ENCODE data around the gene ILKAP.

The ILKAP gene

GRCh38 chr2:238144262-238144661 lies 59.2 kb downstream of the ILKAP start:
- TF ChIP-seq SPI1 (IDR thresholded peaks at IDR 0.05; ENCODE audit: borderline replicate concordance, low read depth) (no peak), GABPA (IDR thresholded peaks at IDR 0.05; ENCODE audit: low read depth) (no peak), POLR2AphosphoS5 (IDR thresholded peaks at IDR 0.05; ENCODE audit: low read depth) (no peak)
- TF ChIP-seq, protein P1, sequence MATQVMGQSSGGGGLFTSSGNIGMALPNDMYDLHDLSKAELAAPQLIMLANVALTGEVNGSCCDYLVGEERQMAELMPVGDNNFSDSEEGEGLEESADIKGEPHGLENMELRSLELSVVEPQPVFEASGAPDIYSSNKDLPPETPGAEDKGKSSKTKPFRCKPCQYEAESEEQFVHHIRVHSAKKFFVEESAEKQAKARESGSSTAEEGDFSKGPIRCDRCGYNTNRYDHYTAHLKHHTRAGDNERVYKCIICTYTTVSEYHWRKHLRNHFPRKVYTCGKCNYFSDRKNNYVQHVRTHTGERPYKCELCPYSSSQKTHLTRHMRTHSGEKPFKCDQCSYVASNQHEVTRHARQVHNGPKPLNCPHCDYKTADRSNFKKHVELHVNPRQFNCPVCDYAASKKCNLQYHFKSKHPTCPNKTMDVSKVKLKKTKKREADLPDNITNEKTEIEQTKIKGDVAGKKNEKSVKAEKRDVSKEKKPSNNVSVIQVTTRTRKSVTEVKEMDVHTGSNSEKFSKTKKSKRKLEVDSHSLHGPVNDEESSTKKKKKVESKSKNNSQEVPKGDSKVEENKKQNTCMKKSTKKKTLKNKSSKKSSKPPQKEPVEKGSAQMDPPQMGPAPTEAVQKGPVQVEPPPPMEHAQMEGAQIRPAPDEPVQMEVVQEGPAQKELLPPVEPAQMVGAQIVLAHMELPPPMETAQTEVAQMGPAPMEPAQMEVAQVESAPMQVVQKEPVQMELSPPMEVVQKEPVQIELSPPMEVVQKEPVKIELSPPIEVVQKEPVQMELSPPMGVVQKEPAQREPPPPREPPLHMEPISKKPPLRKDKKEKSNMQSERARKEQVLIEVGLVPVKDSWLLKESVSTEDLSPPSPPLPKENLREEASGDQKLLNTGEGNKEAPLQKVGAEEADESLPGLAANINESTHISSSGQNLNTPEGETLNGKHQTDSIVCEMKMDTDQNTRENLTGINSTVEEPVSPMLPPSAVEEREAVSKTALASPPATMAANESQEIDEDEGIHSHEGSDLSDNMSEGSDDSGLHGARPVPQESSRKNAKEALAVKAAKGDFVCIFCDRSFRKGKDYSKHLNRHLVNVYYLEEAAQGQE (IDR thresholded peaks at IDR 0.05; ENCODE audit: insufficient replicate concordance, low read depth) = no peak
- TF ChIP-seq, protein P2, sequence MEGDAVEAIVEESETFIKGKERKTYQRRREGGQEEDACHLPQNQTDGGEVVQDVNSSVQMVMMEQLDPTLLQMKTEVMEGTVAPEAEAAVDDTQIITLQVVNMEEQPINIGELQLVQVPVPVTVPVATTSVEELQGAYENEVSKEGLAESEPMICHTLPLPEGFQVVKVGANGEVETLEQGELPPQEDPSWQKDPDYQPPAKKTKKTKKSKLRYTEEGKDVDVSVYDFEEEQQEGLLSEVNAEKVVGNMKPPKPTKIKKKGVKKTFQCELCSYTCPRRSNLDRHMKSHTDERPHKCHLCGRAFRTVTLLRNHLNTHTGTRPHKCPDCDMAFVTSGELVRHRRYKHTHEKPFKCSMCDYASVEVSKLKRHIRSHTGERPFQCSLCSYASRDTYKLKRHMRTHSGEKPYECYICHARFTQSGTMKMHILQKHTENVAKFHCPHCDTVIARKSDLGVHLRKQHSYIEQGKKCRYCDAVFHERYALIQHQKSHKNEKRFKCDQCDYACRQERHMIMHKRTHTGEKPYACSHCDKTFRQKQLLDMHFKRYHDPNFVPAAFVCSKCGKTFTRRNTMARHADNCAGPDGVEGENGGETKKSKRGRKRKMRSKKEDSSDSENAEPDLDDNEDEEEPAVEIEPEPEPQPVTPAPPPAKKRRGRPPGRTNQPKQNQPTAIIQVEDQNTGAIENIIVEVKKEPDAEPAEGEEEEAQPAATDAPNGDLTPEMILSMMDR (IDR thresholded peaks at IDR 0.05; ENCODE audit: insufficient read depth, low read length) = no peak
- DNase-seq (ENCODE audit: low read depth in 1 of 2, low spot score in 1 of 2) = no peak
- no peak overlapping the region for H3K4me3 ChIP-seq (replicated peaks; ENCODE audit: insufficient read depth, low read length)
- H3K27ac ChIP-seq (replicated peaks) = no peak overlapping the region
- H3K27me3 ChIP-seq (ENCODE audit: insufficient read depth, poor library complexity, severe bottlenecking) = no peaks in the 10 kb centered on the region

- H3K4me3 ChIP-seq (replicated peaks; ENCODE audit: insufficient read depth, low read length) = no peak overlapping the region
- TF ChIP-seq SPI1 (IDR thresholded peaks at IDR 0.05; ENCODE audit: borderline replicate concordance, low read depth) (no peak), GABPA (IDR thresholded peaks at IDR 0.05; ENCODE audit: low read depth) (no peak), POLR2AphosphoS5 (IDR thresholded peaks at IDR 0.05; ENCODE audit: low read depth) (no peak)
- TF ChIP-seq, protein P2 (IDR thresholded peaks at IDR 0.05; ENCODE audit: insufficient read depth, low read length) = no peak
- TF ChIP-seq, protein P1 (IDR thresholded peaks at IDR 0.05; ENCODE audit: insufficient replicate concordance, low read depth) = no peak
- no peak overlapping the region for H3K27ac ChIP-seq (replicated peaks)
- DNase-seq (ENCODE audit: low read depth in 1 of 2, low spot score in 1 of 2) = no peak
- H3K27me3 ChIP-seq (ENCODE audit: insufficient read depth, poor library complexity, severe bottlenecking) = no peaks in the 10 kb centered on the region
These were observed 60.1 kb downstream of the ILKAP start for GRCh38 chr2:238143239-238143951.

GRCh38 chr2:238142382-238143205 lies 60.9 kb downstream of the ILKAP start:
- no peak for DNase-seq (ENCODE audit: low read depth in 1 of 2, low spot score in 1 of 2)
- no peak overlapping the region for H3K27ac ChIP-seq (replicated peaks)
- H3K27me3 ChIP-seq (ENCODE audit: insufficient read depth, poor library complexity, severe bottlenecking) = no peaks in the 10 kb centered on the region
- no peak overlapping the region for H3K4me3 ChIP-seq (replicated peaks; ENCODE audit: insufficient read depth, low read length)
- TF ChIP-seq GABPA (IDR thresholded peaks at IDR 0.05; ENCODE audit: low read depth) (no peak), SPI1 (IDR thresholded peaks at IDR 0.05; ENCODE audit: borderline replicate concordance, low read depth) (no peak), POLR2AphosphoS5 (IDR thresholded peaks at IDR 0.05; ENCODE audit: low read depth) (no peak)
- TF ChIP-seq, protein P1 (IDR thresholded peaks at IDR 0.05; ENCODE audit: insufficient replicate concordance, low read depth) = no peak
- TF ChIP-seq, protein P2 (IDR thresholded peaks at IDR 0.05; ENCODE audit: insufficient read depth, low read length) = no peak
